ENCODE results near the gene SMARCA4. TPM values are rescaled to one million over a fixed set of nuclear protein-coding genes. Genes with fewer than 3 reads are reported as not detected.
A peak's percentile ranks its signal among the peaks of the same experiment; 100 is the strongest.
"Not testable (repeated sequence)": the region's sequence is repeated elsewhere in the genome, so short reads cannot be mapped to it uniquely, and the experiment has no call there.

SMARCA4 gene
- total and polyA plus RNA-seq, 7 experiments from 2014 or later: 11.8 to 126 (median 102) TPM

- intact Hi-C loops (cut with micrococcal nuclease): no loop called here
- DNase-seq (no peak), ATAC-seq (no peak)
- H3K9me3 ChIP-seq (ENCODE audit: control insufficient read depth in 2 of 3, low read length in 3 of 3): no peaks in the 10 kb centered on the region
- no peak overlapping the region for H3K4me3 Mint-ChIP-seq
- peaks cover 7 to 40% (median 14%) of the 10 kb centered on the region in 5 donors for H3K36me3 Mint-ChIP-seq
- no peaks in the 10 kb centered on the region for H3K27me3 Mint-ChIP-seq
- POLR2A ChIA-PET: no interaction called here
- peak overlapping the region in 1 of 9 donors; percentile 28 for H3K27ac Mint-ChIP-seq
- H3K4me1 ChIP-seq (ENCODE audit: control insufficient read depth in 2 of 2, insufficient read depth in 2 of 2, low read length in 2 of 2): no peaks in the 10 kb centered on the region
- no peak overlapping the region for H3K27ac ChIP-seq (ENCODE audit: low read depth, low read length)
- H3K4me1 Mint-ChIP-seq: peaks cover 0 to 5% (median 0%) of the 10 kb centered on the region in 7 donors
- H3K36me3 ChIP-seq (ENCODE audit: control insufficient read depth in 2 of 3, insufficient read depth in 3 of 3, low read length in 3 of 3): peaks cover 0 to 89% (median 22%) of the 10 kb centered on the region in 3 experiments
- no peaks in the 10 kb centered on the region for H3K27me3 ChIP-seq (ENCODE audit: control insufficient read depth in 2 of 2, insufficient read depth in 2 of 2, low read length in 2 of 2)
- no peak overlapping the region for H3K4me3 ChIP-seq (ENCODE audit: low read length)
- peaks cover 0 to 2% (median 0%) of the 10 kb centered on the region in 11 donors for H3K9me3 Mint-ChIP-seq
- CTCF ChIA-PET: no interaction called here
These were observed 27.6 kb downstream of the SMARCA4 start for GRCh38 chr19:10988380-10988779.

DNA sequence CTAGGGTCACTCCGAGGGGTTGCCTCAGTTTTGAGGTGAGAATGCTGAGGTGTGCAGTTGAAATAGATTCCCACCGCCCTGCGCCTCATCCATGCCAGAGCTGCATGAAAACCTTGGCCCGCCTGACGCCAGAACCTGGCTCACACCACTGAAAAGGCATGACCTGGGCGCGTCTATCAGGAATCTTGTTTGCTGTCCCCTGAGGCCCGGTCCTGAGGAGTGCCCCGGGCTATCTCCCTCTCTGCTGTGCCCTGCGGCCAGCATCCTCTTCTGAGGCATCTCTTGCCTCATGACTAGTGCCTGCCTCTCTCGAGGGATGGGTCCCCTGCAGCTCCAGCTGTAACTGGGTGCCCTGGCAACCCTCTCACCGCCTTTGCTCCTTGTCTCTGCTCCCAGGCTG, 28.1 kb downstream of the SMARCA4 start:
- Histone ChIP-seq H3K4me3 (ENCODE audit: low read length) (no peak overlapping the region), H3K27ac (ENCODE audit: low read depth, low read length) (no peak overlapping the region), H3K9me3 (ENCODE audit: control insufficient read depth in 2 of 3, low read length in 3 of 3) (no peaks in the 10 kb centered on the region), H3K27me3 (ENCODE audit: control insufficient read depth in 2 of 2, insufficient read depth in 2 of 2, low read length in 2 of 2) (no peaks in the 10 kb centered on the region), H3K4me1 (ENCODE audit: control insufficient read depth in 2 of 2, insufficient read depth in 2 of 2, low read length in 2 of 2) (no peaks in the 10 kb centered on the region), H3K36me3 (ENCODE audit: control insufficient read depth in 2 of 3, insufficient read depth in 3 of 3, low read length in 3 of 3) (peaks cover 0 to 88% (median 22%) of the 10 kb centered on the region in 3 experiments)
- Mint-ChIP-seq H3K9me3 (peaks cover 0 to 2% (median 0%) of the 10 kb centered on the region in 11 donors), H3K36me3 (peaks cover 7 to 40% (median 14%) of the 10 kb centered on the region in 5 donors), H3K27me3 (no peaks in the 10 kb centered on the region), H3K4me3 (no peak overlapping the region), H3K27ac (no peak overlapping the region), H3K4me1 (peaks cover 0 to 5% (median 0%) of the 10 kb centered on the region in 7 donors)
- CTCF ChIA-PET: no interaction called here
- ATAC-seq (no peak), DNase-seq (no peak)
- POLR2A ChIA-PET: interaction anchor here (0.5 kb wide), 1 partner anchor 246 kb away, joined by 3 read pairs; no protein-coding TSS in a partner anchor
- intact Hi-C loops (cut with micrococcal nuclease): no loop called here

GRCh38 chr19:10991076-10991475, 30.2 kb downstream of the SMARCA4 start:
- Mint-ChIP-seq H3K27ac (peak overlapping the region in 1 of 9 donors; percentile 72), H3K4me3 (no peak overlapping the region), H3K36me3 (peaks cover 12 to 44% (median 15%) of the 10 kb centered on the region in 5 donors), H3K4me1 (no peaks in the 10 kb centered on the region), H3K9me3 (peaks cover 0 to 2% (median 0%) of the 10 kb centered on the region in 11 donors), H3K27me3 (no peaks in the 10 kb centered on the region)
- H3K36me3 ChIP-seq (ENCODE audit: control insufficient read depth in 2 of 3, insufficient read depth in 3 of 3, low read length in 3 of 3): peaks cover 0 to 83% (median 22%) of the 10 kb centered on the region in 3 experiments
- POLR2A ChIA-PET: no interaction called here
- DNase-seq (no peak), ATAC-seq (no peak)
- no peaks in the 10 kb centered on the region for H3K4me1 ChIP-seq (ENCODE audit: control insufficient read depth in 2 of 2, insufficient read depth in 2 of 2, low read length in 2 of 2)
- no peaks in the 10 kb centered on the region for H3K27me3 ChIP-seq (ENCODE audit: control insufficient read depth in 2 of 2, insufficient read depth in 2 of 2, low read length in 2 of 2)
- intact Hi-C loops (cut with micrococcal nuclease): no loop called here
- H3K9me3 ChIP-seq (ENCODE audit: control insufficient read depth in 2 of 3, low read length in 3 of 3): no peaks in the 10 kb centered on the region
- H3K27ac ChIP-seq (ENCODE audit: low read depth, low read length): no peak overlapping the region
- no peak overlapping the region for H3K4me3 ChIP-seq (ENCODE audit: low read length)
- CTCF ChIA-PET: no interaction called here

DNA sequence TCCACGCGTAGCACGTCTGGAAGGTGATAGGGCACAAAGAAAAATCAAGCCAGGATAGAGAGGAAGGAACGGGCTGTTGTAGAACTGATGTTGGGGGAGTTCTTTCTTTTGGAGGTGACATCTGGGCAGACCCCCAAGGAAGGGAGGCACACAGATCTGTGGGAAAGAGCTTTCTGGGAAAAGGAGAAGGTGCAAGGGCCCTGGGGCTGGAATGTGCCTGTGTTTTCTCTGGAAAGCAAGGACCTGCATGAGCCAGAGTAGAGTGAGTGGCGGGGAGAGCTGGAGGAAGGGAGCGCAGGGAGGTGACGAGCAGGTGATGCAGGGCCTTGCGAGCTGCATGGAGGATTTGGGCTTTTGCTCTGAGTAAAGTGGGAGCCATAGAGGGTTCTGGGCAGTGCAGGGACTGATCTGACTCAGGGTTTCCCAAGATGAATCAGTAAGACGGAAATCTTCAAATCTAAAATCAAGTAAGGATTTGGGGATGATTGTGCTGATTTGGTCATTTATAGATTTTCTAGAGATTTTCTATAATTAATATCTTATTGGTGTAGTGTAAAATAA, 30.8 kb downstream of the SMARCA4 start:
- CTCF ChIA-PET: no interaction called here
- ATAC-seq: no peak

DNA sequence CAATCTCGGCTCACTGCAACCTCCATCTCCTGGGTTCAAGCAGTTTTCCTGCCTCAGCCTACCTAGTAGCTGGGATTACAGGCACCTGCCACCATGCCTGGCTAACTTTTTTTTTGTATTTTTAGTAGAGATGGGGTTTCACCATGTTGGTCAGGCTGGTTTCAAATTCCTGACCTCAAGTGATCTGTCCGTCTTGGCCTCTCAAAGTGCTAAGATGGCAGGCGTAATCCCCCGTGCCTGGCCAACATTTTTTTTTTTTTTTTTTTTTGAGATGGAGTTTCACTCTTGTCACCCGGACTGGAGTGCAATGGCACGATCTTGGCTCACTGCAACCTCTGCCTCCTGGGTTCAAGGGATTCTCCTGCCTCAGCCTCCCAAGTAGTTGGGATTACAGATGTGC, 31.3 kb downstream of the SMARCA4 start:
- H3K4me1 ChIP-seq (ENCODE audit: control insufficient read depth in 2 of 2, insufficient read depth in 2 of 2, low read length in 2 of 2); H3K4me3 Mint-ChIP-seq; CTCF ChIA-PET; ATAC-seq; H3K4me3 ChIP-seq (ENCODE audit: low read length); H3K27ac ChIP-seq (ENCODE audit: low read depth, low read length); H3K9me3 ChIP-seq (ENCODE audit: control insufficient read depth in 2 of 3, low read length in 3 of 3); H3K27ac Mint-ChIP-seq; H3K27me3 ChIP-seq (ENCODE audit: control insufficient read depth in 2 of 2, insufficient read depth in 2 of 2, low read length in 2 of 2); H3K9me3 Mint-ChIP-seq; intact Hi-C loops (cut with micrococcal nuclease); POLR2A ChIA-PET; DNase-seq; H3K4me1 Mint-ChIP-seq; H3K27me3 Mint-ChIP-seq: not testable (repeated sequence)
- H3K36me3 Mint-ChIP-seq: peaks cover 18 to 52% (median 20%) of the 10 kb centered on the region in 5 donors
- H3K36me3 ChIP-seq (ENCODE audit: control insufficient read depth in 2 of 3, insufficient read depth in 3 of 3, low read length in 3 of 3): peaks cover 0 to 83% (median 17%) of the 10 kb centered on the region in 3 experiments

More for the DNA sequence above, 30.8 kb downstream of the SMARCA4 start:
- H3K27me3 ChIP-seq (ENCODE audit: control insufficient read depth in 2 of 2, insufficient read depth in 2 of 2, low read length in 2 of 2): no peaks in the 10 kb centered on the region
- Mint-ChIP-seq H3K36me3 (peaks cover 15 to 49% (median 18%) of the 10 kb centered on the region in 5 donors), H3K4me1 (no peaks in the 10 kb centered on the region), H3K27ac (peak overlapping the region in 1 of 9 donors; percentile 72), H3K9me3 (peaks cover 0 to 2% (median 0%) of the 10 kb centered on the region in 11 donors), H3K4me3 (no peak overlapping the region), H3K27me3 (no peaks in the 10 kb centered on the region)
- H3K9me3 ChIP-seq (ENCODE audit: control insufficient read depth in 2 of 3, low read length in 3 of 3): no peaks in the 10 kb centered on the region
- H3K27ac ChIP-seq (ENCODE audit: low read depth, low read length): no peak overlapping the region
- DNase-seq: no peak
- POLR2A ChIA-PET: no interaction called here
- peaks cover 0 to 83% (median 22%) of the 10 kb centered on the region in 3 experiments for H3K36me3 ChIP-seq (ENCODE audit: control insufficient read depth in 2 of 3, insufficient read depth in 3 of 3, low read length in 3 of 3)
- intact Hi-C loops (cut with micrococcal nuclease): no loop called here
- H3K4me3 ChIP-seq (ENCODE audit: low read length): no peak overlapping the region
- no peaks in the 10 kb centered on the region for H3K4me1 ChIP-seq (ENCODE audit: control insufficient read depth in 2 of 2, insufficient read depth in 2 of 2, low read length in 2 of 2)

GRCh38 chr19:10995926-10996600, 35.2 kb downstream of the SMARCA4 start:
- no peaks in the 10 kb centered on the region for H3K27me3 ChIP-seq (ENCODE audit: control insufficient read depth in 2 of 2, insufficient read depth in 2 of 2, low read length in 2 of 2)
- H3K9me3 ChIP-seq (ENCODE audit: control insufficient read depth in 2 of 3, low read length in 3 of 3): no peaks in the 10 kb centered on the region
- no peak overlapping the region for H3K27ac ChIP-seq (ENCODE audit: low read depth, low read length)
- Mint-ChIP-seq H3K4me1 (no peaks in the 10 kb centered on the region), H3K27me3 (no peaks in the 10 kb centered on the region), H3K36me3 (peaks cover 14 to 39% (median 19%) of the 10 kb centered on the region in 5 donors), H3K27ac (no peak overlapping the region), H3K4me3 (no peak overlapping the region), H3K9me3 (no peaks in the 10 kb centered on the region)
- no peak for ATAC-seq
- intact Hi-C loops (cut with micrococcal nuclease): no loop called here
- H3K4me3 ChIP-seq (ENCODE audit: low read length): no peak overlapping the region
- no peaks in the 10 kb centered on the region for H3K4me1 ChIP-seq (ENCODE audit: control insufficient read depth in 2 of 2, insufficient read depth in 2 of 2, low read length in 2 of 2)
- H3K36me3 ChIP-seq (ENCODE audit: control insufficient read depth in 2 of 3, insufficient read depth in 3 of 3, low read length in 3 of 3): peaks cover 8 to 82% (median 9%) of the 10 kb centered on the region in 3 experiments
- ChIA-PET POLR2A (no interaction called here), CTCF (no interaction called here)
- DNase-seq: no peak

All from naive thymus-derived CD4-positive, alpha-beta T cell (primary cell).